Measurements from ENCODE around the gene GRM2.

DNA sequence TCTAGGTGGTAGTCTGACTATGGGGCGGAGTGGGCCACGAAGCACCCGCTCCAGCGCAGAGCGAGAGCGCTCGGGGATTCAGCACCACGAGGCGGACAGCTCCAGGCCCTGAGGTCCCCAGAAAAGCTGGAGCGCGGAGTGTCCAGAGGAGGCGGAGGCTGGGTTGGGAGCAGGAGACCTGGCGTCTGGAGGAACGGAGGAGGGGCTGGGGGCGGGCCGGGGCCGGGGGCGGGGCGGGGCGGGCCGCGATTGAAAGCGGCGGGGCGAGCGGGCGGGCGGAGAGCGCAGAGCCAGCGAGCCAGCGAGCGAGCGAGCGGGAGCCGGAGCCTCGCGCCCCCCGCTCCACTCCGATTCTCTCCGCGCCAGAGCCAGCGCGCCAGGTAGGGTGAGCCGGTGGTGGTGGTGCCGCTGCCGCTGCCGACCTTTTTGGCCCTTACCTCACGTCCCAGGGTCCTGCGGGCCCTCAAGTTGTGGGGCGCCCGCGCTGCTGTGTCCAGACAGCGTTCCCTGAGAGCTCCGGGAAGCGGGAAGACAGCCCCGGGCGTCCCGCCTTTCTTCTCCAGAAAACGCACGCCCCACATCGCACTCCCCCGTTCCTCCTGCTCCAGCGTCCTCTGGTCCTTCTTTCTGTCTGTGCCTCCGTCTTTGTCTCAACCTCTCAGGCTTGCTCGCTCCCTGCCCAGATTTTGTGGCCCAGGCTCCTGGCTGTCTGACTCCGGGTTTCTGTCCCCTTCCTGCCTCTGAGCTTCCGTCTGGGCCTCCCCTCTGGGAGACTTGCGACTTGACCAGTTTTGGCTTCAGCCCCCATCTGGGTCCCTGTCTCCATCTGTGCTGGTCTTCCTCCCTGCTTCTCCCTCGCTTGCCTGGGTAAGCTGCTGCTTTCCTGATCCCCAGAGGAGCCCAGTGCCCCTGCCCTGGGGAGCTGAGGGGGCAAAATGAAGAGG, at the start of gene GRM2:
- TF ChIP-seq SPI1 (IDR thresholded peaks at IDR 0.05; ENCODE audit: low read depth, low read length) (no peak), POLR2A (IDR thresholded peaks at IDR 0.05; ENCODE audit: low read depth, low read length) (no peak), TAF1 (IDR thresholded peaks at IDR 0.05; ENCODE audit: low read depth, low read length) (no peak), POU2F2 (IDR thresholded peaks at IDR 0.05; ENCODE audit: low read depth, low read length) (no peak), POLR2AphosphoS5 (IDR thresholded peaks at IDR 0.05; ENCODE audit: low read depth, low read length) (no peak), PAX5 (IDR thresholded peaks at IDR 0.05; ENCODE audit: insufficient read depth, low read length, severe bottlenecking) (no peak)
